HG03139 (cell line): ENCODE measurements around the gene TSPAN14.
A peak's percentile ranks its signal among the peaks of the same experiment; 100 is the strongest.
"Not testable (repeated sequence)": the region's sequence is repeated elsewhere in the genome, so short reads cannot be mapped to it uniquely, and the experiment has no call there.

Experiments used
- ATAC-seq: cut with Tn5 transposase; IDR thresholded peaks from one replicate; pipeline ENCODE4 v1.9.1; 2021; ENCODE audit not compliant: unreplicated experiment

Gene TSPAN14

GRCh38 chr10:80520661-80521470 lies 66.8 kb downstream of the TSPAN14 start:
- ATAC-seq = no peak

DNA sequence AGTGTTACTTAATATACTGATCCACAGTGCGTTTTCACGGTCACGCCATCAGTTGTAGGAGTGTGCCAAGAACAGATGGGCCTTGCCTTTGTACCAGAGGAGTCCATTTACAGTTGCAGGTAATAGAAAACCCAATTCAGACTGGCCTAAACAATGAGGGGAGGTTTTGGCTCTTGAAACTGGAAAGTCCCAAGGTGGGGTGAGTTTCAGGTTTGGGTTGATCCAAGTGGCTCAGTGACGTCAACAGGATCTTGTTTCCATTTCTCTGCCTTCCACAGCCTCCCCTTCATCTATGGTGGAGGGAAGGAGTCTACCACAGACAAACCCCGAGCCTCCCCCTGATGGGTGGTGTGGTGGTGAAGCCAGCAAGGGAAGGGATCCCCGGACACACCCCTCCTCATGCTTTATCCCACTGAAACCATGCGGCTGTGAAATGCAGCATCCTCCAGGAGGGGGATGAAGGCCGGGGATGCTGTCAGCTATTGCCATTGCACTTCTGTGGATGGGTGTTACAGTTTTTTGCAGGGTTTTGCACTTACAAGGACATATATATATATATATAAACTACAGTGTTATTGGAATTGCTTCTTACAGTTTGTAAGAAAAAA lies 68.8 kb downstream of the TSPAN14 start:
- ATAC-seq = no peak

- ATAC-seq = no peak
Measured at GRCh38 chr10:80523773-80524172, 69.7 kb downstream of the TSPAN14 start.

DNA sequence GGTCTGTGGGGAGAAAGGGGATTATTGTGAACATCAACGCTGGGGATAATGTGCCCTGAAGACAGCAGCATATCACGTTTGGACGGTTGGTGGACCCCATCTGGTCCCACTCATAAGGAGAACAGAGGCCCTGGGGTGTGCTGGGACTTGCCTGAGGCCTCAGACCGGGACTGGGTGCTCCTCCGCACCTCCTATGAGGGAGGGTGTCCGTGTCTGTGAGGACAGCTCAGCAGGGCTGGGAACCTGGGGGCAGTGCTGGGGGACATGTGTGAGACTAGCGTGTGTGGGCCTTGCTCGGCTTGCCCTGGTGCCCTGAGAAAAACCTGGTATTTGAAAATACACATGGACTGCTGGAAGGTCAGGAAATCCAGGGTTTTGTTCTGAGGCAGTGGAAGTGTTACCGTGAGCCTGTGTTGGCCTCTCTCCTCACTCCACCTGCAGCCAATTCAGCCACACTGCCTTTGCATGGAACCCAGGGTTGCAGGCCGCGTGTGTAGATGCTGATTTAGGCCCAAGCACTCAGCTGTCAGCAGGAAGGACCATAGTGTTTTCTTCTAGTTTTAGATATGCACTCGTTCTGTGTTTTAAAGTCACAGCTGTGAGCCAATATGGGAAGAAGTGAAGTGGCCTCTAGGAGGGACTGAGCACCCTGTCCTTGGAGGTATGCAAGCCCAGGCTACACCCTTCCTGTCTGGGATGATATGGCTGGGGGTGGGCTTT lies 70.2 kb downstream of the TSPAN14 start:
- no peak for ATAC-seq

DNA sequence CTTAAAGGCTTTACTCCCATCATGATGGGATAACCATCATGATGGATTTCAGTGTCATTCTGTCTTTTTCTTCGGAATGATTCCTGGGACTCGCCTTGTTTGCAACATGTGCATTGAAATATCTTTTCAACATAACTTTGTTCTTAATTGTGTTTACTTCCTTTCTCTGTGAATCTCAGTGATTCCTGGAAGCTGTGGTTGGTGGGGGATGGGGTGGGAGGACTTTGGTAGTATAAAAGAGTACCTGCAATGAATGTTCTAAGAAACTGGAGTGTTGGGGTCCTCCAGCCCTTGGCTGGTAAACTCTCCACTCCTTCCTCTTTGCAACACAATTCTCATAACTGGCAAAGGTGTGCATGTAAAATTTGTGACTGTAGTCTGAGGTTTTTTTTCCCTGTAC lies 72.1 kb downstream of the TSPAN14 start:
- no peak for ATAC-seq

DNA sequence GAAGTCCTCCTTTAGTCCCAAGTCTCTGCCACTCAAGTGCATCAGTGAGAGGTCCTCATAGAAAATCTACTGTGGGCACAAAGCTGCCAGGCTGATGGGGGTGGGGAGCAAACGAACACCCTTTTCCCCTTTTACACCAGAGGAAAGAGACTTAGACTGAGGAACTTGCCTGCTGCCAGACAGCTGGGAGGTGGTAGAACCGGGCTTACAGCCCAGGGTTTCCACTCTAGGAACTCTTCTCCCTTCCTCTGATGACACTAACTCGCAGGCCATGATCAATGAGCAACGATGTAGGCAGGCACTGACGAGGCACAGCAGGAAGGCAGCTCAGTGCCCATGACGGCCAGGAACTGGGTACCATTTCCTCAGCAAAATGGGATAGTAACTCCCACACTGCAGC lies 72.6 kb downstream of the TSPAN14 start:
- no peak for ATAC-seq

DNA sequence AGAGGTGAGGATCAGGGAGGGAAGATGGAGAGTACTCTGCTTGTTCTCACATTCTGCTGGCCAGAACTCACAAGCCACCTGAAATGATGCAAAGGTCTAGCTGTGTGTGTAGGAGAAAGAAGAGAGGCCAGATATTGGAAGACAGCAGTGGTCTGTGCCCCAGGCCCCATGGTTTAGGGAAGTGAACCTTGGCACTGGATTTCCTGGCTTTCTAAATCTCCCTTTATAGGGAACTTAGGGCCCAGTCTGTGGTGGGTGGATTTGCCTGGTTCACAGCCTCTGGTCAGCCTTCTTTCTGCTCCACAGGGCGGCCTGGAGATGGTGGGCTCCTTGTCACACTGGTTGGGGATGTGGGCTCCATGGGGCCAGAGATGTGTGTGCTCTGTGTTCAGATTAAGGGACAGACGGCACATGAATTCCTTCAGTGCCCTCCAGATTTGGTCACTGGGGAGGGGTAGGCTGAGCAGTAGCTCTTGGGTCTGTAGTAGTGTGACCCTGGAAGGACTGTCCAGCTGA lies 74.1 kb downstream of the TSPAN14 start:
- no peak for ATAC-seq

DNA sequence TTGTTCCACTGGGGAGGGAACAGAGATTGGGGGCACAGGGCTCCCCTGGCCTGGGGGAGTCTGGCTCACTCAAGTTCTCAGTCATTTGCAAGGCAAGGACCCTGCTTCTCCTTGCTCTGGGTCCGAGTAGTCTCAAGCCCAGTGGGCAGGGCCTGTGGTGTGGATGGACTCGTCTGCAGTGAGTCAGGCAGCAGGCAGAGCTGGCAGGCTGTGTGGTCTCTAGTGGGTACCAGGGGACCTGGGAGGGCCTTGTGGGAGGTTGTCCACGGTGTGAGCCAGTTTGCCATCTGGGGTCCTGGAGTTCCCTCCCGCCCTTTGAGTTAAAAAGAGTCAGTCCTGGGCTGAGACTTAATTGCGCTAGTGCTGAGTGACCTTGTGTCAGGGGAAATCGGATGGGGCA lies 74.8 kb downstream of the TSPAN14 start:
- ATAC-seq = no peak

- ATAC-seq = no peak
Measured at GRCh38 chr10:80529604-80530003, 75.5 kb downstream of the TSPAN14 start.

- ATAC-seq = no peak
Measured at GRCh38 chr10:80530251-80530650, 76.1 kb downstream of the TSPAN14 start.

DNA sequence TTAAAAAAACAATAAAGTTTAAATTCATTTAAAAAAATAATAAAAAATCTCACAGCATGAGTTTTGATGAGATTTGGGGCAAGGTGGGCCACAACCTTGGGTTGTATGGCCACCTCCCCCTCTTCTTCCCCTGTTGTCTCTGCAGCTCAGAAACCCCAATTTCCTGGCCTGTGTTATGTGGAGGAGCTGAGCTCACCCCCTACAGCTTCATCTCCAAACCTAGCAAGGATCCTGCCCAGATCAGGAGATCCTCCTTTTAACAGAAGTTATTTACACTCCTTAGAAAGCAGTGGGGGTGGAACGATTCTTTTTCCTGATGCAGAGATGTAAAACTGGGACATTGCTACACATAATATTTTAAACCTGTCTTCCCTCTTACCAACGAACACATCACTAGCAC lies 76.7 kb downstream of the TSPAN14 start:
- ATAC-seq = no peak

- no peak for ATAC-seq
Measured at GRCh38 chr10:80532571-80532970, 78.5 kb downstream of the TSPAN14 start.

DNA sequence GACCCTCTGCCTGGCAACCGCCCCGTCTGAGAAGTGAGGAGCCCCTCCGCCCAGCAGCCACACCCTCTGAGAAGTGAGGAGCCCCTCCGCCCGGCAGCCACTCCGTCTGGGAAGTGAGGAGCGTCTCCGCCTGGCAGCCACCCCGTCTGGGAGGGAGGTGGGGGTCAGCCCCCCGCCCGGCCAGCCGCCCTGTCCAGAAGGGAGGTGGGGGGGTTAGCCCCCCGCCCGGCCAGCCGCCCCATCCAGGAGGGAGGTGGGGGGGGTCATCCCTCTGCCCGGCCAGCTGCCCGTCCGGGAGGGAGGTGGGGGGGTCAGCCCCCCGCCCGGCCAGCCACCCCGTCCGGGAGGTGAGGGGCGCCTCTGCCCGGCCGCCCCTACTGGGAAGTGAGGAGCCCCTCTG lies 79.9 kb downstream of the TSPAN14 start:
- ATAC-seq = not testable (repeated sequence)

GRCh38 chr10:80534646-80535045 lies 80.5 kb downstream of the TSPAN14 start:
- ATAC-seq = not testable (repeated sequence)

- peak; percentile 82 for ATAC-seq
Measured at GRCh38 chr10:80535671-80536360, 81.7 kb downstream of the TSPAN14 start.

GRCh38 chr10:80536361-80536835 lies 82.3 kb downstream of the TSPAN14 start:
- ATAC-seq = no peak

DNA sequence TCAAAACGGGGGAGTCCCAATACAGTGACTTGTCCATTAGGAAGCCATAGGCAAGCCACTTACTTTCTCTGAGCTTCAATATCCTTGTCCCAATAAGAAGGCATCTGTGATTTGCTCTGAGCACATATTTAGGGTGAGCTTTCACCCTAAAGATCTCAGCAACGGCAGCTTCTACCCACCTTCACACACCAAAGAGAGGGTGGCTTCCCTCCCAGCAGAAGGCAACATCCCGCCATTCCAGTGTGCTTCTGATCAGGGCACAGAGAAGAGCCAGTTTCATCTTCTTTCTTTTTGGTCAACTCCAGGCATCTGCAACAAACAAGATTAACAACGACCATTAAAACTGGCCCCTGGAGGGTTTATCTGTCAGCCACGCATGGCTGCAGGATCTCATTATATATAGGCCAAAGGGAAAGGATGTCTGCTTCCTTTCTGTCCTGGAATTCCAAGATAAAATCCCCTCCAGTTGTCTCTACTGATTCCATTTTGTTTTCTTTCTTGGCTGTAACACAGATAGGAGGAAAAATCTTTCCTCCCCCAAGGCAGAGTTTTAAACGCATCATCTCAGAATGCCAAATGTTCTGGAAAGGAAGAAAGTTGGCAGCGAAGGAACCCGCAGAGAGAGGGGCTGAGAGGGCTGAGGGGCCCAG lies 83.1 kb downstream of the TSPAN14 start:
- ATAC-seq = no peak

DNA sequence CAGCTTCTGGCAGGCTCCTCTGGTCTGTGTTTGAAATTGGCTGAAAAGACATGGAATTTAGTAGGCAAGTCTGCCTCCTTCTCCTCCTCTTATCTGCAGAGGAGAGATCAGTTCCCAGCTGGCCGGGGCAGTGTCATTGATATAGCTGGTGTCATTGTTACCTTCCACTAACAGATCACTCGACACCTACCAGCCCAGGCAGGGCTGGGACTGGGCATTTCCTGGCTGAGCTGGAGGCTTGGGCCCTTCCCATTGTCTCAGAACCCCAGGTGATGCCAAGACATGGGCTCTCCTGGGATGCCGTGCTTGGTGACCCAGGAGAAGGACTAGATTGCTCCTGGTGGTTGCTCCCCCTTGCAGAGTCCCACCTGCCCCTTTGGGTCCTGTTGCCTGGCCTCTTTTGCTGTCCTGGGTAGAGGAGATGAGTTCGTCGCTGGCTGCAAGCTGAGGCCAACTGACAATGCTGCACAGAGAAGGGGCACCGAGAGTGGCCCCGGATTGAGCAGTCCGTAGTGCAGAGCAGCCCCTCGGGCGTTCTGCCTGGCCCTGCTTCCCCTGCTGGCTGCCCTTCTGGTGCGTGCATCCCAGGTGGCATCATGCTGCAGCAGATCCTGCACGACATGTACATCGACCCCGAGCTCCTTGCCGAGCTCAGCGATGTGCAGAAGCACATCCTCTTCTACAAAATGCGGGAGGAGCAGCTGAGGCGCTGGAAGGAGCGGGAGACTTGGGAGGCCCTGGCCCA lies 83.8 kb downstream of the TSPAN14 start, which contains the start of gene SH2D4B:
SH2D4B (plus strand) TSS at position 167 of the 745 bp plus-strand sequence; CDS start at position 597, 430 bp downstream.
- ATAC-seq = no peak

GRCh38 chr10:80538481-80539185 lies 84.5 kb downstream of the TSPAN14 start:
- ATAC-seq = no peak
